IMR-90 (cell line): Measurements from ENCODE around the gene SLC2A3. TPM values are rescaled to one million over a fixed set of nuclear protein-coding genes. Genes with fewer than 3 reads are reported as not detected.
"Not testable (repeated sequence)": the region's sequence is repeated elsewhere in the genome, so short reads cannot be mapped to it uniquely, and the experiment has no call there.

ENCODE experiments used
- ATAC-seq: fragments of 200-7000 bp; cut with Tn5 transposase; 2 replicates; pipeline ENCODE4 v1.9.1; 2020; ENCODE audit warnings: low read depth, mild to moderate bottlenecking, moderate library complexity
- BruUV-seq: library from RNA; stranded (reverse); fragments of 400-500 nt; replicated peaks from 2 replicates; lab custom pipeline; 2021; lab: Mats Ljungman, UMichigan
- CTCF ChIA-PET: fragments of 300-600 bp; formaldehyde crosslinking; extraction: SDS; loops from one replicate; lab custom pipeline; 2021; ENCODE audit warnings: antibody characterized with exemption; lab: Yijun Ruan, JAX
- POLR2A ChIA-PET: fragments of 300-600 bp; sonication (Branson Sonifier 250); formaldehyde crosslinking; loops from one replicate; lab custom pipeline; 2022; ENCODE audit warnings: antibody characterized with exemption; ENCODE audit not compliant: unreplicated experiment; lab: Charles Lee
- DNase-seq: peaks from one replicate; pipeline ENCODE4 v3.0.0; 2013
- H2AFZ ChIP-seq: replicated peaks from 2 replicates; pipeline ENCODE3; 2013; ENCODE audit warnings: low read length, mild to moderate bottlenecking; ENCODE audit not compliant: poor library complexity
- H2AK5ac ChIP-seq: 2 replicates; pipeline ENCODE4 v1.6.1; 2013; ENCODE audit warnings: low read depth, low read length, inconsistent platforms
- H2AK9ac ChIP-seq: replicated peaks from 2 replicates; pipeline ENCODE3; 2013; ENCODE audit warnings: mild to moderate bottlenecking, low read depth, low read length, moderate library complexity; ENCODE audit not compliant: poor library complexity
- H2BK120ac ChIP-seq: 2 replicates; pipeline ENCODE4 v1.6.1; 2013; ENCODE audit warnings: low read depth, low read length, inconsistent platforms
- H2BK15ac ChIP-seq: 3 replicates; pipeline ENCODE4 v1.6.1; 2013; ENCODE audit warnings: low read depth, low read length, inconsistent platforms
- H2BK20ac ChIP-seq: 2 replicates; pipeline ENCODE4 v1.6.1; 2013; ENCODE audit warnings: low read depth, mild to moderate bottlenecking, inconsistent platforms, low read length, moderate library complexity
- H2BK5ac ChIP-seq: 2 replicates; pipeline ENCODE4 v1.6.1; 2013; ENCODE audit warnings: mild to moderate bottlenecking, low read depth, low read length, inconsistent platforms; ENCODE audit not compliant: poor library complexity, severe bottlenecking
- H3K14ac ChIP-seq: replicated peaks from 2 replicates; pipeline ENCODE4 v1.6.1; 2013; ENCODE audit warnings: low read depth, low read length, inconsistent platforms
- H3K18ac ChIP-seq: 2 replicates; pipeline ENCODE4 v1.6.1; 2013; ENCODE audit warnings: low read depth, low read length, control low read depth
- H3K23ac ChIP-seq: 2 replicates; pipeline ENCODE4 v1.6.1; 2013; ENCODE audit warnings: low read depth, low read length, inconsistent platforms
- H3K27ac ChIP-seq: 2 replicates; pipeline ENCODE4 v1.5.1; 2013; ENCODE audit warnings: mild to moderate bottlenecking, control low read depth, low read length; ENCODE audit not compliant: insufficient read depth
- H3K27me3 ChIP-seq: 2 replicates; pipeline ENCODE4 v1.6.1; 2013; ENCODE audit warnings: low read length; ENCODE audit not compliant: control insufficient read depth, insufficient read depth
- H3K36me3 ChIP-seq: 2 replicates; pipeline ENCODE4 v1.6.1; 2013; ENCODE audit warnings: low read length, mixed read lengths; ENCODE audit not compliant: control insufficient read depth, insufficient read depth
- H3K4ac ChIP-seq: 2 replicates; pipeline ENCODE4 v1.6.1; 2013; ENCODE audit warnings: low read depth, low read length, inconsistent platforms
- H3K4me1 ChIP-seq: 2 replicates; pipeline ENCODE4 v1.6.1; 2013; ENCODE audit warnings: low read length, mixed read lengths; ENCODE audit not compliant: control insufficient read depth, insufficient read depth
- H3K4me2 ChIP-seq: 2 replicates; pipeline ENCODE4 v1.6.1; 2013; ENCODE audit warnings: low read depth, mild to moderate bottlenecking, control low read depth, low read length, moderate library complexity
- H3K4me3 ChIP-seq: 2 replicates; pipeline ENCODE4 v1.5.1; 2013; ENCODE audit warnings: low read depth, mild to moderate bottlenecking, control low read depth, low read length, moderate library complexity; ENCODE audit not compliant: insufficient read depth
- H3K56ac ChIP-seq: 2 replicates; pipeline ENCODE4 v1.6.1; 2013; ENCODE audit warnings: low read length, inconsistent platforms; ENCODE audit not compliant: insufficient read depth; ENCODE audit errors: extremely low read depth
- H3K79me1 ChIP-seq, 2 experiments: 2 replicates each; pipeline ENCODE4 v1.6.1; 2013; ENCODE audit warnings: low read length in 2 of 2, inconsistent platforms in 1 of 2, low read depth in 1 of 2
- H3K9ac ChIP-seq: 2 replicates; pipeline ENCODE4 v1.6.1; 2013; ENCODE audit warnings: low read depth, low read length, control low read depth
- H3K9me1 ChIP-seq: 2 replicates; pipeline ENCODE4 v1.6.1; 2013; ENCODE audit warnings: low read length, inconsistent platforms; ENCODE audit not compliant: insufficient read depth
- H3K9me3 ChIP-seq: 2 replicates; pipeline ENCODE4 v1.6.1; 2013; ENCODE audit warnings: low read length; ENCODE audit not compliant: control insufficient read depth, insufficient read depth
- H4K20me1 ChIP-seq: 2 replicates; pipeline ENCODE4 v1.6.1; 2013; ENCODE audit warnings: low read length, inconsistent platforms; ENCODE audit not compliant: insufficient read depth
- H4K5ac ChIP-seq: 2 replicates; pipeline ENCODE4 v1.6.1; 2013; ENCODE audit warnings: mild to moderate bottlenecking, low read depth, low read length, control low read depth
- H4K8ac ChIP-seq, 2 experiments: 2 replicates each; pipeline ENCODE4 v1.6.1; 2013; ENCODE audit warnings: low read depth in 2 of 2, low read length in 2 of 2, control low read depth in 1 of 2, inconsistent platforms in 1 of 2
- H4K91ac ChIP-seq: 2 replicates; pipeline ENCODE4 v1.6.1; 2013; ENCODE audit warnings: low read depth, low read length, inconsistent platforms; ENCODE audit not compliant: insufficient read depth
- WGBS, 2 experiments: methylation state at CpG; one replicate each; pipeline versions ENCODE4 v1.1.5 to v1.1.7; 2013; ENCODE audit warnings: missing lambda C conversion rate in 2 of 2; ENCODE audit not compliant: insufficient read length in 1 of 2; ENCODE audit errors: extremely low coverage in 2 of 2; 5-methylcytosine and 5-hydroxymethylcytosine counted together
- dilution Hi-C: fragments of 300-500 bp; cut with HindIII; formaldehyde crosslinking; loops from one replicate; pipeline ENCODE4 v1.14.3; 2018; ENCODE audit warnings: low sequenced_read_pairs; ENCODE audit not compliant: unreplicated experiment
- in situ Hi-C: fragments of 300-500 bp; cut with MboI; formaldehyde crosslinking; loops from 3 replicates; pipeline ENCODE4 v1.14.3; 2019; ENCODE audit warnings: low sequenced_read_pairs, inconsistent platforms, mixed read lengths
- intact Hi-C: fragments of 100-400 bp; cut with micrococcal nuclease; formaldehyde crosslinking; loops from 2 replicates; pipeline ENCODE4 v1.10.0; 2022
- polyA plus RNA-seq, 3 experiments: library from polyadenylated mRNA; depleted of rRNA; stranded (reverse); fragments of >200 nt; gene quantifications; 2 replicates each; pipeline ENCODE4 v1.2.3, GENCODE V29; 2012; ENCODE audit warnings: low replicate concordance in 1 of 3
- total RNA-seq: library from RNA; depleted of rRNA; stranded (reverse); fragments of >200 nt; gene quantifications from 2 replicates; pipeline ENCODE4 v1.2.3, GENCODE V29; 2012

SLC2A3 gene
- total and polyA plus RNA-seq, 2 of the 4 experiments (the other 2 are of a cell fraction), result 46.1 to 54.8 TPM

DNA sequence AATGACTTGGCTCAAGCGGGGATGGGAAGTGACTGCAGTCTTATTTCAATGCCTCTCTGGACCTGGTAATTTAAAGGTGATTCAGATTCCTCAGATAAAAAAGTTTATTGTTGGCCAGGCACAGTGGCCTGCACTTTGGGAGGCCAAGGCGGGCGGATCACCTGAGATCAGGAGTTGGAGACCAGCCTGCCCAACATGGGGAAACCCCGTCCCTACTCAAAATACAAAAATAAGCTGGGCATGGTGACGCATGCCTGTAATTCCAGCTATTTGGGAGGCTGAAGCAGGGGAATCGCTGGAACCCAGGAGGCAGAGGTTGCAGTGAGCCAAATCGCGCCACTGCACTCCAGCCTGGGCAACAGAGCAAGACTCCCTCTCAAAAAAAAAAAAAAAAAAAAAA lies 8.8 kb upstream of the SLC2A3 start:
- intact Hi-C loops, result not testable (repeated sequence)
- WGBS, 2 experiments, result no CpG with 5 or more reads among the region's 8 CpGs

More for the DNA sequence above, 8.8 kb upstream of the SLC2A3 start:
- H3K4me3 ChIP-seq, H2AK9ac ChIP-seq, H3K4me2 ChIP-seq, H3K79me1 ChIP-seq, H3K9me3 ChIP-seq, H3K9ac ChIP-seq, H3K23ac ChIP-seq, H4K91ac ChIP-seq, H2BK15ac ChIP-seq, DNase-seq, POLR2A ChIA-PET, H3K4ac ChIP-seq, H3K36me3 ChIP-seq, H4K5ac ChIP-seq, H3K27ac ChIP-seq, H2AFZ ChIP-seq, H2BK5ac ChIP-seq, H3K14ac ChIP-seq, BruUV-seq, H3K4me1 ChIP-seq, H3K56ac ChIP-seq, in situ Hi-C loops, H3K27me3 ChIP-seq, H2AK5ac ChIP-seq, ATAC-seq, H2BK20ac ChIP-seq, dilution Hi-C loops, H4K20me1 ChIP-seq, H3K18ac ChIP-seq, H2BK120ac ChIP-seq, H4K8ac ChIP-seq, H3K9me1 ChIP-seq: not testable (repeated sequence)
- CTCF ChIA-PET, result interaction anchor here (0.6 kb wide), 1 partner anchor 19 kb away, joined by 4 read pairs; no protein-coding TSS in a partner anchor
